Central memory CD8-positive, alpha-beta T cell (primary cell): Measurements from ENCODE around the gene GFRA1.
"Not testable (repeated sequence)": the region's sequence is repeated elsewhere in the genome, so short reads cannot be mapped to it uniquely, and the experiment has no call there.

Experiments
- ATAC-seq: fragments of 150-1000 bp; cut with Tn5 transposase; replicated peaks from 2 replicates; pipeline ENCODE4 v1.10.0; 2022; ENCODE audit warnings: mild to moderate bottlenecking, moderate FRiP score, moderate number of reproducible peaks; ENCODE audit not compliant: poor library complexity, severe bottlenecking; ENCODE audit errors: extremely low read depth
- DNase-seq, 2 donors: peaks; one replicate each; pipeline ENCODE4 v3.0.0; 2021; ENCODE audit warnings: low spot score in 2 of 2
- H3K27ac Mint-ChIP-seq: one replicate; pipeline ENCODE4 v1.8.0; 2022; ENCODE audit warnings: low read depth, mild to moderate bottlenecking, moderate library complexity, mixed read lengths
- H3K27me3 Mint-ChIP-seq: one replicate; pipeline ENCODE4 v1.8.0; 2022; ENCODE audit warnings: mixed read lengths
- H3K36me3 Mint-ChIP-seq: one replicate; pipeline ENCODE4 v1.8.0; 2022; ENCODE audit warnings: mild to moderate bottlenecking, moderate library complexity, mixed read lengths; ENCODE audit not compliant: insufficient read depth
- H3K4me1 Mint-ChIP-seq: one replicate; pipeline ENCODE4 v1.8.0; 2022; ENCODE audit warnings: mixed read lengths
- H3K4me3 Mint-ChIP-seq: one replicate; pipeline ENCODE4 v1.8.0; 2022; ENCODE audit warnings: mild to moderate bottlenecking, moderate library complexity, mixed read lengths
- H3K9me3 Mint-ChIP-seq: one replicate; pipeline ENCODE4 v1.8.0; 2022; ENCODE audit warnings: mixed read lengths

GFRA1 gene

GRCh38 chr10:116170815-116171250 lies 102.2 kb downstream of the GFRA1 start:
- Mint-ChIP-seq H3K27ac (no peak overlapping the region), H3K27me3 (no peaks in the 10 kb centered on the region), H3K9me3 (peaks cover 24% of the 10 kb centered on the region), H3K4me1 (no peaks in the 10 kb centered on the region), H3K36me3 (no peaks in the 10 kb centered on the region), H3K4me3 (no peak overlapping the region)
- DNase-seq (no peak), ATAC-seq (no peak)

DNA sequence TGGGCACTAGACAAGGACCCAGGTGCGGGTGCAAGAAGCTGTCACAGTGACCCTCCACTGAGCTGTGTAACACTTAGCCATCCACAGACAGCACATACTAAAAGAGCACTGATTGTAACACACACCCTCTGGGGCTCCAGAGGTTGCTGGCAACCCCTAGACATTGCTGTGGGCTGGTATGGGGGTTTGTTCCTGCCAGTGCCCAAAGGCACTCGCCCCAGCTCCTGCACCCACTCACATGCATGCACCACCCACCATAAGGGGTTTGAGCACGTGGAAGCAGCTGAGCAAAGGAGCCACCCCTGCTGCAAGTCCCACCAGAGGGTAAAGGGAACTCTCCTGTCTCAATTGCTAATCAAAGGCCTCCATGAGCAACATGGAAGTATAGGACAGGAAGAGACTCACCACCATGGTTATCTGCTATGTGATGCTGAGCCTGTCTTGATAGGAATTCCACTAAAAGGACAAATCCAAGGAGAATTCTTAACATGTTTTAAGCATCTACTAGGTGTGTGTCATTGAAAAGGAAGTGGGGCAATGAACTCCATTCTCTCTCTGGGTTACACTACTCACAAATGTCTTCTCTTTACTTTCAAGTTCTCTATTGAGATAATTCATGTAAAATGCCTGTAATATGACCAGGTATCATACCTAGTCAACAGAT lies 103.1 kb downstream of the GFRA1 start:
- Mint-ChIP-seq H3K36me3 (no peaks in the 10 kb centered on the region), H3K27ac (no peak overlapping the region), H3K4me1 (no peaks in the 10 kb centered on the region), H3K9me3 (peaks cover 25% of the 10 kb centered on the region), H3K4me3 (no peak overlapping the region), H3K27me3 (no peaks in the 10 kb centered on the region)
- ATAC-seq (no peak), DNase-seq (no peak)

- DNase-seq (no peak), ATAC-seq (no peak)
- H3K36me3 Mint-ChIP-seq, result no peaks in the 10 kb centered on the region
- H3K27me3 Mint-ChIP-seq, result no peaks in the 10 kb centered on the region
- peaks cover 26% of the 10 kb centered on the region for H3K9me3 Mint-ChIP-seq
- no peak overlapping the region for H3K27ac Mint-ChIP-seq
- H3K4me3 Mint-ChIP-seq, result no peak overlapping the region
- H3K4me1 Mint-ChIP-seq, result no peaks in the 10 kb centered on the region
These were observed 104.3 kb downstream of the GFRA1 start for GRCh38 chr10:116168745-116169144.

GRCh38 chr10:116168329-116168728 lies 104.7 kb downstream of the GFRA1 start:
- H3K27me3 Mint-ChIP-seq, result no peaks in the 10 kb centered on the region

GRCh38 chr10:116165941-116166340 lies 107.1 kb downstream of the GFRA1 start:
- peaks cover 20% of the 10 kb centered on the region for H3K9me3 Mint-ChIP-seq
- not testable (repeated sequence) for ATAC-seq, H3K4me1 Mint-ChIP-seq, DNase-seq, H3K27ac Mint-ChIP-seq, H3K4me3 Mint-ChIP-seq, H3K36me3 Mint-ChIP-seq, H3K27me3 Mint-ChIP-seq

More at GRCh38 chr10:116168329-116168728, 104.7 kb downstream of the GFRA1 start:
- DNase-seq (no peak), ATAC-seq (no peak)
- H3K36me3 Mint-ChIP-seq, result no peaks in the 10 kb centered on the region
- H3K4me1 Mint-ChIP-seq, result no peaks in the 10 kb centered on the region
- H3K9me3 Mint-ChIP-seq, result peaks cover 30% of the 10 kb centered on the region
- H3K27ac Mint-ChIP-seq, result no peak overlapping the region
- H3K4me3 Mint-ChIP-seq, result no peak overlapping the region

GRCh38 chr10:116164291-116164690 lies 108.7 kb downstream of the GFRA1 start:
- H3K36me3 Mint-ChIP-seq, result no peaks in the 10 kb centered on the region
- no peak overlapping the region for H3K4me3 Mint-ChIP-seq
- H3K27me3 Mint-ChIP-seq, result no peaks in the 10 kb centered on the region
- peaks cover 20% of the 10 kb centered on the region for H3K9me3 Mint-ChIP-seq
- H3K4me1 Mint-ChIP-seq, result no peaks in the 10 kb centered on the region
- DNase-seq (no peak), ATAC-seq (no peak)
- no peak overlapping the region for H3K27ac Mint-ChIP-seq

DNA sequence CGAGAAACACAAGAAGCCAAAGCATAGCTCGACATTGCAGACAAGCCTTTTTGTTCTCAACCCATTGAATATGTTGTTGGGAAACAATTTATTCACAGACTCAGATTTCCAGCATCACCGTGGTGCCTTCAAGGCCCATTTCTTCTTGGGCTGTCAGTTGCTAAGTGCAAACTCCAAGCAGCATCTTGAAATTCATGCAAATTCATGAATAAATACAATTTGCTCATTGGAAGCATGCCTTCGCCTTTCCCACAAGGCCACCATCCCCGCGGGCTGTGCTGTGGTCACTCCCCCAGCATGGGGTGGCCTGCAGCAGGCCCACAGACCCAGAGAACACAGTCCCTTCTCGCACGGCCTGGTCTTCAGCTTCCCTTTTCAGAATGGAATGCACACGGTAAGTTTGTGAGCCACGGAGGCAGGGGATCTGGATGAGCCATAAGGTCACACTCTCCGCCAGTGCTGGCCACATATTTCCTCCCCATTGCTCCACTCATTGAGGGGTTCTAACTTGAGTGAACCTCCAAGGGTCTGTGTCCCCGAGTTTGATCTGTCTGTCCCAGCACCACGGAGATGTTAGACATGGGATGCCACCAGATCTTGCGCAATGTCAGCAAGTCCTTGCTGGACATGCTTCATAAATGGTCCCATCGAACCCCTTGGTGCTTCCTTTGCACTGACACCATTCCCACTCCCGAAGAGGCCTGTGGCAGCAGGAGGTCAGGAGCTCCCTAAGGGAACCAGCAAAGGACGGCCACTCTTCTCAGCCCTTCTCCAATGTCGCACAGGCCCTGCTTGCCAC lies 109.5 kb downstream of the GFRA1 start:
- H3K27me3 Mint-ChIP-seq, result no peaks in the 10 kb centered on the region
- no peak overlapping the region for H3K27ac Mint-ChIP-seq
- H3K4me1 Mint-ChIP-seq, result no peaks in the 10 kb centered on the region
- no peak for DNase-seq
- H3K9me3 Mint-ChIP-seq, result peaks cover 20% of the 10 kb centered on the region
- ATAC-seq, result no peak
- no peak overlapping the region for H3K4me3 Mint-ChIP-seq
- no peaks in the 10 kb centered on the region for H3K36me3 Mint-ChIP-seq

DNA sequence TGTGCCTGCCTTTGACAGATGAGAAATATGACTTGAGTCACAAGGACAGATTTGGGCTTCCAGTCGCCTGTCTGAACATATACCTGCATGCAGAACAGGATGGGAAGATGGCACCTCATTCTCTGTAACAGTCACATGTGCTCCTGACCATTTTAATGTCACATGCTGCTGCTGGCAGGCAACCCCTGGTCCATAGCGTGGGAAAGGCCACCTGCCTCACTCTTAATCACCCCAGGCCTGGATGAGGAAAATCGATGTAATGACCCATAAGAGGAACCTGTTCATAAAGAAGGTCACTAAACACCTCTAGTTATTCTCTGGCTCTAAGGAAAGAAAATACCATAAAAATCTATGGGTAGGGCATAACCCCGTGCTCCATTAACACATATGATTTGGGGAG lies 110.2 kb downstream of the GFRA1 start:
- DNase-seq, result no peak
- no peak for ATAC-seq
- Mint-ChIP-seq H3K4me3 (no peak overlapping the region), H3K27ac (no peak overlapping the region), H3K4me1 (no peaks in the 10 kb centered on the region), H3K36me3 (no peaks in the 10 kb centered on the region), H3K27me3 (no peaks in the 10 kb centered on the region), H3K9me3 (peaks cover 20% of the 10 kb centered on the region)

GRCh38 chr10:116160271-116160670 lies 112.7 kb downstream of the GFRA1 start:
- Mint-ChIP-seq H3K27ac (no peak overlapping the region), H3K9me3 (peaks cover 5% of the 10 kb centered on the region), H3K27me3 (no peaks in the 10 kb centered on the region), H3K4me1 (no peaks in the 10 kb centered on the region), H3K4me3 (no peak overlapping the region), H3K36me3 (no peaks in the 10 kb centered on the region)
- ATAC-seq (no peak), DNase-seq (no peak)

- H3K27me3 Mint-ChIP-seq, result no peaks in the 10 kb centered on the region
- H3K36me3 Mint-ChIP-seq, result no peaks in the 10 kb centered on the region
- no peaks in the 10 kb centered on the region for H3K4me1 Mint-ChIP-seq
- peaks cover 5% of the 10 kb centered on the region for H3K9me3 Mint-ChIP-seq
- H3K27ac Mint-ChIP-seq, result no peak overlapping the region
- ATAC-seq (no peak), DNase-seq (no peak)
- H3K4me3 Mint-ChIP-seq, result no peak overlapping the region
These were observed 113.8 kb downstream of the GFRA1 start for GRCh38 chr10:116159197-116159596.

DNA sequence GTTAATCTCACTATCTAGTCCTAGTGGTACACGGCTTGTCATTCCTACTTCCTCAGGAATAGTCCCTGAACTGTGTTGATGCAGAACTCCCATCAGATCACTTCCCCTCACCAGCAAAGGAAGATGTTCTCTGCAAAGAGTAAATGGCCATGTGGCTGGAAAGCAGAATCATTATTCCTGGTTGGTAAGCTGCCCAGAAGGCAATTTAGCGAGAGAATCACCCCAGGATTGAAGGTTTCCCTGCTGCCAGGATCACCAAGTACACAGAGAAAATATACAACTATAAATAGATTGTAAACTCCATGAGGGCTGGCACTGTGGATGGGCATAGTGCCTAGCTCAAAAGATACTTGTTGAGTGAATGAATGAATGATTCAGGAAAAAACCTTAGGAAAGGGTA lies 115.0 kb downstream of the GFRA1 start:
- DNase-seq (no peak), ATAC-seq (no peak)
- Mint-ChIP-seq H3K27me3 (no peaks in the 10 kb centered on the region), H3K36me3 (peaks cover 2% of the 10 kb centered on the region), H3K9me3 (no peaks in the 10 kb centered on the region), H3K4me3 (no peak overlapping the region), H3K4me1 (no peaks in the 10 kb centered on the region), H3K27ac (no peak overlapping the region)

DNA sequence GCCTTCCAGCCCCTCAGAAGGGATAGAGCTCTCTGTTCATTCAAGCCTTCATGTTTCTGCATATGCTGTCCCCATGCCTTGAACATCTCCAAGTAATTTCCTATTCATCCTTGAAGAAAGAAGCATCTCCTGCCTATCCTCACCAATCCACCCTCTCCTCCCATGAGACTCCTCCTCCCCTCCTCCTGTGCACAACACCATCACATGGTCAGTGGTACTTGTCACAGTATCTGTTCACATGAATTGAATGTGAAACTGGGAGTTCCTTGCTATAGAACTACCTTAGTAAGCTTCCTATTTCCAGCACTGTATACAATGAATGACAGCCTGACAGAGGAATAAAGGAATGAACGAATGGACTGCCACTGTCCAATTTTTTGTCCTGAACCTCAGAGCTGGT lies 115.5 kb downstream of the GFRA1 start:
- Mint-ChIP-seq H3K27ac (no peak overlapping the region), H3K4me1 (no peaks in the 10 kb centered on the region), H3K36me3 (peaks cover 2% of the 10 kb centered on the region), H3K9me3 (no peaks in the 10 kb centered on the region), H3K4me3 (no peak overlapping the region), H3K27me3 (no peaks in the 10 kb centered on the region)
- ATAC-seq (no peak), DNase-seq (no peak)

DNA sequence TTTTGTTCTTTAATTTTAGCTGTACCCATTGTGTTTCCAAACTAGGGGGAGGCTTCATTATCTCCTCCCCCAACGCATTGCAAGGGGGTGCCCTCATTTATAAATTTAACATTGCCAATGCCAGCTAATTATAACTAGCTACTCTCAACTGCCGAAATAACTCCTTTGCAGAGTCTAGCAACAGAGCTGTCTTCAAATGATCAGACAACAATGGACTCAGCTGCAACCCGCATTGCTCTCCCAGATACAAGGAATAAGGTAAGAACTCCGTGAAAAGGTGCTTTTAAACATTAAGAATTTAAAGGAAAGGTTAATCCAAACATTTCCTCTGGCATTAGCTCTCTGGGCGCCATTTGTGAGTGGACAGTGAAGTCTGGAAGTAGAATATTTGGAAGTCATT lies 116.2 kb downstream of the GFRA1 start:
- H3K4me1 Mint-ChIP-seq, result no peaks in the 10 kb centered on the region
- no peak for ATAC-seq
- H3K36me3 Mint-ChIP-seq, result peaks cover 2% of the 10 kb centered on the region
- no peaks in the 10 kb centered on the region for H3K9me3 Mint-ChIP-seq
- H3K27ac Mint-ChIP-seq, result no peak overlapping the region
- H3K4me3 Mint-ChIP-seq, result no peak overlapping the region
- no peaks in the 10 kb centered on the region for H3K27me3 Mint-ChIP-seq
- no peak for DNase-seq
